ENCODE results near the gene APBA2. TPM values are rescaled to one million over a fixed set of nuclear protein-coding genes. Genes with fewer than 3 reads are reported as not detected.

Gene APBA2
- total and polyA plus RNA-seq, 12 donors = 0.16 to 0.85 (median 0.46) TPM

DNA sequence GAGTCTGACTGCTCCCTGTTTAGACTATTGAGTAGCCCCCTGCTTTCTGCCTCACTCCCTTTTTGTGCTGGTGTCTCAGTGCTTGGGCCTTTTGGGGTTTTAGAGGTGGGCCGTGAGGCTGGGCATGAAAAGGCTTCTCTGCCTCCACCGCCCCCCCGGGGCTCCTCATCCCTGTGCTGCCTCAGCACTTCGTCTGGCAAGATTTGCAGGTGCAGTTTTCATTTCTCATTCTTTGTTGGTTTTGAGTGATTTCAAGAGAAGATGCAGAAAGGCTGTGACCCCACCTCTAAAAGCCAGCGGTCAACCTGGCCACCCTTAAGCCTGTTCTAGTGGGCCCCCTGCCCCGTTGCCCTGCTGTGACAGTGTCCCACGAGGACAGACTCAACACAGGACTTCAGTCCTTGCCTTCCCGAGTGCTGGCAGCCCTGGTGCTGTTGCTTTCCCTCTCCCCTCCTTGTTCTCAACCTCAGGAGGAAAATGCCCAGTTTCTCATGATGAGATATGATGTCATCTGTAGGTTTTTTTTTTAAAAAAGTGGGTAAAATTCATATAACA lies 38.0 kb downstream of the APBA2 start:
- H3K36me3 ChIP-seq = no peaks in the 10 kb centered on the region
- no peak overlapping the region for H3K27ac ChIP-seq
- ATAC-seq (no peak), DNase-seq (no peak)
- WGBS, 2 donors = 75 to 77% methylated on average over 8 of the region's 8 CpGs
- intact Hi-C loops (cut with DNase I) = loop anchor here in 1 of 10 donors (10.0 kb wide), 1 partner anchor 161 kb away; no protein-coding TSS in a partner anchor
- no peak for TF ChIP-seq CTCF (IDR thresholded peaks at IDR 0.05)
- H3K27me3 ChIP-seq = peaks cover 0 to 23% (median 15%) of the 10 kb centered on the region in 7 donors
- no peaks in the 10 kb centered on the region for H3K4me1 ChIP-seq
- H3K4me3 ChIP-seq = no peak overlapping the region
- H3K9me3 ChIP-seq = no peaks in the 10 kb centered on the region

DNA sequence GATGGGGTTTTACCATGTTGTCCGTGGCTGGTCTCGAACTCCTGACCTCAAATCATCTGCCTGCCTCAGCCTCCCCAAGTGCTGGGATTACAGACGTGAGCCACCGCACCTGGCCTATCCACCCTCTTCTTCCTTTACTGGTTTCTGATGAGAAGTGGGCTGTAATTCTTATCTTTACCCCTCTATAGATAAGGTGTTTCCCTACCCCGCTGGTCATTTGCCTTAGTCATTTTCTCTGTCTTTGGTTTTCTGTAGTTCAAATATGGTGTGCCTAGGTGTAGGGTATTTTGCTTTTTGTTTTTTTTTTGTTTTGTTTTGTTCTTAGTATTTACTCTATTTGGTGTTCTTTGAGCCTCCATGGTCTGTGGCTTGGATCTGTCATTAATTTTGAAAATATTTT lies 41.3 kb downstream of the APBA2 start:
- DNase-seq = no peak
- Histone ChIP-seq H3K27me3 (peaks cover 0 to 17% (median 4%) of the 10 kb centered on the region in 7 donors), H3K9me3 (no peaks in the 10 kb centered on the region), H3K4me3 (no peak overlapping the region), H3K4me1 (no peaks in the 10 kb centered on the region), H3K36me3 (no peaks in the 10 kb centered on the region), H3K27ac (no peak overlapping the region)
- intact Hi-C loops (cut with DNase I) = loop anchor here in 1 of 10 donors (10.0 kb wide), 1 partner anchor 158 kb away; no protein-coding TSS in a partner anchor
- ATAC-seq = no peak
- WGBS, 2 donors = 81 to 82% methylated on average over 5 of the region's 5 CpGs
- TF ChIP-seq CTCF (IDR thresholded peaks at IDR 0.05) = no peak

DNA sequence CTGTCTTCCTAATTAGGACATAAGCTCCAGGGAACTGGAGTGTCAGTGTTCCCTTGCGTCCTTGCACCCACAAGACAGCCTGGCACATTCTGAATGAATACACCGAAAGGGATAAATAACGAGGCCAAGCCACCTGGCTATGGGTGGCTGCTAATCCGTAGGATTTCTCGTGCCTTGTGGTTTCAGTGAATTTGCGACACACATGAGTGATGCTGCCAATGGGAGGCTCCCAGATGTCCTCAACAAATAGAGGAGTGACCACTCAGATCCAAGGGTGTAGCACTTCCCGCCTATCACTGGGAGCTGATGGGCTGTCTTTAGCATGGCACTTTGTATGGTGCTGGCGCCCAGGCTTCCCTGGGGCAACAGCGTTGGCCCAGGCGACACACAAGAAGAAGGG lies 43.4 kb downstream of the APBA2 start:
- no peak overlapping the region for H3K4me3 ChIP-seq
- H3K9me3 ChIP-seq = peaks cover 0 to 3% (median 0%) of the 10 kb centered on the region in 11 donors
- no peak overlapping the region for H3K27ac ChIP-seq
- H3K36me3 ChIP-seq = no peaks in the 10 kb centered on the region
- no peaks in the 10 kb centered on the region for H3K4me1 ChIP-seq
- no peak for TF ChIP-seq CTCF (IDR thresholded peaks at IDR 0.05)
- H3K27me3 ChIP-seq = peaks cover 0 to 17% (median 10%) of the 10 kb centered on the region in 7 donors
- no peak for ATAC-seq
- 93 to 94% methylated on average over 10 of the region's 10 CpGs for WGBS, 2 donors
- no peak for DNase-seq
- intact Hi-C loops (cut with DNase I) = loop anchor here in 1 of 10 donors (10.0 kb wide), 1 partner anchor 156 kb away; no protein-coding TSS in a partner anchor

- no peak overlapping the region for H3K27ac ChIP-seq
- no peak for TF ChIP-seq CTCF (IDR thresholded peaks at IDR 0.05)
- H3K36me3 ChIP-seq = no peaks in the 10 kb centered on the region
- peaks cover 0 to 3% (median 0%) of the 10 kb centered on the region in 11 donors for H3K9me3 ChIP-seq
- 80 to 88% methylated on average over 6 of the region's 6 CpGs for WGBS, 2 donors
- H3K4me1 ChIP-seq = no peaks in the 10 kb centered on the region
- DNase-seq (no peak), ATAC-seq (no peak)
- peaks cover 0 to 17% (median 10%) of the 10 kb centered on the region in 7 donors for H3K27me3 ChIP-seq
- no peak overlapping the region for H3K4me3 ChIP-seq
- intact Hi-C loops (cut with DNase I) = no loop called here
Observed at GRCh38 chr15:28930011-28930410, 44.2 kb downstream of the APBA2 start.

Data from heart right ventricle (tissue), 16 donors.